Forelimb muscle (tissue), 1 donor: ENCODE measurements around the gene TFF1. TPM values are rescaled to one million over a fixed set of nuclear protein-coding genes. Genes with fewer than 3 reads are reported as not detected.

ENCODE experiments used
- DNase-seq: peaks from one replicate; pipeline ENCODE4 v3.0.0-alpha.2; 2013; ENCODE audit warnings: low read depth
- polyA plus RNA-seq: library from polyadenylated mRNA; unstranded; fragments of 120-200 nt; gene quantifications from one replicate; pipeline ENCODE4 v1.2.1, GENCODE V29; 2013; ENCODE audit not compliant: insufficient read length

TFF1 gene
- polyA plus RNA-seq, 1 donor, result not detected

DNA sequence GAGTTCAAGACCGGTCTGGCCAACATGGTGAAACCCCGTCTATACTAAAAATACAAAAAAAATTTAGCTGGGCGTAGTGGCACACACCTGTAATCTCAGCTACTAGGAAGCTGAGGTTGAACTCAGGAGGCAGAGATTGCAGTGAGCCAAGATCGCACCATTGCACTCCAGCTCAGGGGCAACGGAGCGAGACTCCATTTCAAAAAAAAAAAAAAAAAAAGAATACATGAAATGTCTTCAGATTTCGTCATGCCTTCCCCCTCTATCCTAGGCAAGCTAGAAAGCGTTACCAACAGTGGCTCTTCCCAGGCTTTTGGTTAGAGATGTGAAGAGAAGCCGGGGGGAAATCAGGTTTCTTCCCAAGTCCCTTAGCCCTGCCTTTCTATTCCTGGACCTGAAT is 3.6 kb downstream of the TFF1 start:
- DNase-seq, result no peak

DNA sequence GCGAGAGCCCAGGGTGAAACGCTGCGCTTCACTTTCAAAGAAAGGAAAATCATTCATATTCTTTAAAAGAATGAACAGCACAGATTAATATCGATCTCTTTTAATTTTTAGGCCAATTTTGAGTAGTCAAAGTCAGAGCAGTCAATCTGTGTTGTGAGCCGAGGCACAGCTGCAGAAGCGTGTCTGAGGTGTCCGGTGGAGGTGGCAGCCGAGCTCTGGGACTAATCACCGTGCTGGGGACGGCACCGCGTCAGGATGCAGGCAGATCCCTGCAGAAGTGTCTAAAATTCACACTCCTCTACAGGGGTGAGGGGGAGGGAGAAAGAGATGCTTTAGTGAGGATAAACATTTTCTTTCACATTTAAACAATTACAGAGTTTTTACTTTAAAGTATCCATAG is 4.1 kb downstream of the TFF1 start:
- no peak for DNase-seq

DNA sequence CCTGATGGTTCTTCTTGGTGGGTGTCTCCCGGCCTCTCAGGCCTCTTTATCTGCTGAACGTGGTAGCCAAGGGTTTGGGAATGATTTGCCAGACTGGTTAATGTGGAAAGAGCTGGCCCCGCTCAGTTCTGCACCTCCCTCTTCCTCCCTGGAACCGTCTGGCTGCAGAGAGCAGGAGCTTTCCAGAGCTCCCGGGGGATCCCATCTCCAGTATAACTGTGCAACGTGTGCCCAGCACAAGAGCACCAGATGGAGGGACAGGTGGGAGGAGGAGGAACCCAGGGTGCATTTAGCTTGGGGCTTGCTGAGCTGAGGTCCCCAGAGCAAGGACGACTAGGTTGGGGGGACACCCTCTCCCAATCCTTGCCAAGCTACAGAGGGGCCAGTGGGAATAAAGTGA is 5.0 kb downstream of the TFF1 start:
- no peak for DNase-seq

DNA sequence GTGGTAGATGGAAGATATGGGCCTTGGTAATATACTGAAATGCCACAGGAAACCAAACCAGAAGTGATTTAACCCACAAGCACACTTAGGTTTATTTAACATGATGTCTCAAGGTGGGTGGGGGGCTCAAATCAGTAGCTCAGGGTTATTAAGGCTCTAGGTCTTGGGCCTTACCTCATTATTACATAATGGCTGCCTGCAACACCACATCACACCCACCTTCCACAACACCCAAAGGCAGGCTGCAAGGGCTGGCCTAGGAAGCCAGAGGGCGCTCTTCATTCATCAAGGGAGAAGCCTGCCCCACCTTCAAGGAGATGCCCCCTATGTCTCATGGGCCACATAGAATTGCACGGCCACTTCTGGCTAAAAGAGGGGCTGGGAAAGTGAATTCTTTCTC is 6.0 kb downstream of the TFF1 start:
- no peak for DNase-seq

DNA sequence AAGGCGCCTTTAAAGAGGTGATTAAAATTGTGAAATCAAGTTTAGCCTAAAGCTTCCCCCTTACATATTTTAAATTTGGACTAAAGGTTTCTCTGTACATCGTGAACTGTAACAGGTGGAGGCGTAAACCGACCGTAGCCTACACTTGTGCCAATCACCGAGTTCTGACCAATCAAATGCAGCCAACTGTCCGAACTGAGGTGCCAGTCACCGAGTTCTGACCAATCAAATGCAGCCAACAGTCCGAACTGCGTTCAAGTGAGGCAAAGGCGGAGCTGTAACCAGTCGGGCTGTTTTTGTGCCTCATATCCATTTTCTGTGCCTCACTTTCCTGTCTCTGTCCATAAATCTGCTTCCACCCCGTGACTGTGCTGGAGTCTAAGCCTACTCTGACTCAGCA is 7.4 kb downstream of the TFF1 start:
- DNase-seq, result no peak

DNA sequence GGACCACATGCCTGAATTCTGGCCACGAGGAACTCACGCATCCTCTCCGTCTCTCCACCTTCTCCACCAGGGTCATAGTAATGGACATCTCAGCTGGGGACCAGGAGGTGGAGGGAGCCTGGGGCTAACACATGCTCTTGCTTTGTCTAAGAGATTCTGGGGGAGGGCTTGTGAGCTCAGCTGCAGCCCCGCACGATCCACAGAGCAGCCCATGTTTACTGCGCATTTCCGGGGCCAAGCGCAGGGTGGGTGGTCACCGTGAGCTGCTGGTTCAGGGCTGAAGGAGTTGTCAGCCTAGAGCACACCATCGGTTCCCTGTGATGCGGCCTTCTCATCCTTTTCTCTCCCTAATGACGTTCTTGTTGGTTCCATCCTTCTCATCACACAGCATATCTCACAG is 8.1 kb downstream of the TFF1 start:
- DNase-seq, result no peak

DNA sequence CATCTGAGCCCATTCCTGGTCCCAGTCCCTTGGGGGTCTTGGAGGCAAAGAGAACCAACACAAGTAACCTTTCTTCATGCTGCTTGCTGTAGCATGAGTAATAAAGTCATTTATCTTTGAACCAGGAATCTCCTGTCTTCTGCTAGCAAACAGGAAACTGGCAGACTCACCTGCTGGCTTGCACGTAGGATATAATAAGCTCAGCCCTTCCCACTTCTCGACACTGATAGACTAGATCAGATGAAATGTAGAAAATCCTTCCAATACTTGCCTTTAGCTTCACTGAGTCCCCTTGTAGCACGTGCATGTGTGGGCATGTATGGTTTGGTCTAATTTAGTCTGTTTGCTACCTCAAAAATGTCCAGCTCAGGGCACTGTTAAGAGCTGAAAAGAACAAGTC is 9.0 kb downstream of the TFF1 start:
- no peak for DNase-seq

DNA sequence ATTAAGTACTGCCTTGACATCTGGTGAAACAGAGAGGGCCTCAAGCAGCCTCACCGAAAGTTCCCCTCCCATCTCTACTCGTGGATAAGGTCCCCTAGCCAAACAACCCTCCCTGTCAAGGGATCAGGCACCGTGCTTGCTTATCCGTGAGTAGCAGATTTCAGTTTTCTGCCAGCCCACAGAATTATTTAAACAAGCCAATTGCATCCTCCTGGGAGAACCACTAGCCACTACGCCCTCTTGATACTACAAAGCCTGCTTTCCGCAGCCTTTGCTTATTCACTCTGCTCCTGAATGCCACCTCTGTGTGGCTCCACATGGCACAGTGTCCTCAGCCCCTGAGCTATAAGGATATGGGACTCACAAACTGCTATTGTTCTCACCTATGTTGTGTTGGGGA is 9.7 kb downstream of the TFF1 start:
- no peak for DNase-seq

DNA sequence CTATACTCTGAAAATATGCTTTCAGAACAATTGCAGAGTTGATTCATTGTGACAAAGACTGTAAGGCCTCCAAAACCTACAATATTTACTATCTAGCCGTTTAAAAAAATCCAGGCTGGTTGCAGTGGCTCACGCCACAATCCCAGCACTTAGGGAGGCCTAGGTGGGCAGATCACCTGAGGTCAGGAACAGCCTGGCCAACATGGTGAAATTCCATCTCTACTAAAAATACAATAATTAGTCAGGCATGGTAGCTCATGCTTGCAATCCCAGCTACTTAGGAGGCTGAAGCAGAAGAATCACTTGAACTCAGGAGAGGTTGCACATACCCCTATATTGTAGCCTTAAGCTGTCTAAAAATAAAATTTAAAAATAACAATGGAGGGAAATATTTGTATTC is 10.3 kb downstream of the TFF1 start:
- no peak for DNase-seq

DNA sequence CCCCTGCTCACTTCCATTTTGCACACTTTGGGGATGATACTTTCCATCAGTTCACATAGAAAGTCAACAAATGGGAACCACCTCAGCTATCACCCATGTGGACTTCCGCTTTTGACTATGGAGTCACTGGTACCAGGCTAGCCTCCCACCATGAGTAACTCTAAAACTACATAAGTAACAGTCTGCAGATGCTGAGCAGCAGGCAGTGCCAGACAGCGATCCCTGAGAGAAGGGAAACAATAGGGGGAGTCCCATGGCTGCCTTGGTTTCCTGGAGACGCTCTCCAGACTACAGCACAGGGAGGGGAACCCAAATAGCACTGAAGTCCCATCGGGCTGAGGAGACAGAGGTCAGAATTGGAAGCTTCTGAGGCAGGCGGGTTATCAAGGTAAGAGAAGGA is 12.7 kb downstream of the TFF1 start:
- no peak for DNase-seq

DNA sequence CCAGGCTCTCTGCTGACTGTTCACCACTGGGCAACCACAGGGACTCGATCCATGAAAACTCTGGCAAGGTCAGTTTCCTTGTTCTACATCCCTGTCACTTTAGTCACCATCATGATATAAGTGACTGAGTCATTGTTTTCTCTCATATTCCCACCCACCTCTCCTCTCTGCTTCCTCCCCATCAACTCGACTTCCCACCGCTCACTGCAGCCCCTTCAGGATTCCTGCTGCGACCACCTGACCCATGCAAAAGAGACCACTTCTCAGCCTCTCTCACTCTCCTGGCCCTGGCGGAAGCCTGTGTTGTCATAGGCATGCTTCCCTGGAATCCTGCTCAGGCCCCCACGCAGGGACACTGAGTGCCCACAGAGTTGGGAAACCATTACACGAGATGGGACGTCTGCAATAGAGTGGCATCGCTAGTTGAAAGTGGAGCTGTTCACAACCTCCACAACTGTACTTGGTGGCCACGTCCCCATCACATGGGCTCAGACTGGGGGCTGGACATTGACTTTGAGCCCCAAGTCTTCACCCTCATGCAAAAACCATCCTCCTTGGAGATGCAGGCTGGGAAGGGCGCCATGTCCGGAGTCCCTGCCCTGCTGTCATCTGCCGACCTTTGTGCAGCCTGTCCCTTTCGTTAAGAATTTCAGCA is 13.8 kb downstream of the TFF1 start:
- DNase-seq, result no peak

DNA sequence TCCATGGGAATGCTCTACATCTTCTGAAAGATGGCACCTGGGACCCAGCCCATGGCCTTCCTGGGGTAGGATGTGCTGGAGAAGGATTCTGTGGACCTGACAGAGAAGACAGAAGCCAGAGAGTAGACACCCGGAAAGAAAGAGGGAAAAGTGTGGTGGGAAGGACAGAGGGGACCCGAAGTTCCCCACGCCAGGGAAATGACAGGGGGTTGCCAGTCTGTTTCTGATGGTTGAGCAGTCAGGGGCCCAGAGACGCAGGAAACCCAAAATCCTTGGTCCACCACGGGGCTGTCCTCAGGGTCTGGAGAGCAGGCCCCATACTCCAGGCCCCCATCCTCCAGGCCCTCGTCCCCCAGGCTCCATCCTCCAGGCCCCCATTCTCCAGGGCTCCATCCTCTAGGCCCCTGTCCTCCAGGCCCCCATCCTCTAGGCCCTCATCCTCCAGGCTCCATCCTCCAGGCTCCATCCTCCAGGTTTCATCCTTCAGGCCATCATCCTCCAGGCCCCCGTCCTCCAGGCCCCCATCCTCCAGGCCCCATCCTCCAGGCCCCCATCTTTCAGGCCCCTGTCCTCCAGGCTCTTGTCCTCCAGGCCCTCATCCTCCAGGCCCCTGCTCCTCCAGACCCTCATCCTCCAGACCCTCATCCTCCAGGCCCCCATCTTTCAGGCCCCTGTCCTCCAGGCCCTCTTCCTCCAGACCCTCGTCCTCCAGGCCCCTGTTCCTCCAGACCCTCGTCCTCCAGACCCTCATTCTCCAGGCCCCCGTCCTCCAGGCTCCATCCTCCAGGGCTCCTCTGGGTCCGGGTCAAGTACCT is 14.5 kb downstream of the TFF1 start:
- no peak for DNase-seq

DNA sequence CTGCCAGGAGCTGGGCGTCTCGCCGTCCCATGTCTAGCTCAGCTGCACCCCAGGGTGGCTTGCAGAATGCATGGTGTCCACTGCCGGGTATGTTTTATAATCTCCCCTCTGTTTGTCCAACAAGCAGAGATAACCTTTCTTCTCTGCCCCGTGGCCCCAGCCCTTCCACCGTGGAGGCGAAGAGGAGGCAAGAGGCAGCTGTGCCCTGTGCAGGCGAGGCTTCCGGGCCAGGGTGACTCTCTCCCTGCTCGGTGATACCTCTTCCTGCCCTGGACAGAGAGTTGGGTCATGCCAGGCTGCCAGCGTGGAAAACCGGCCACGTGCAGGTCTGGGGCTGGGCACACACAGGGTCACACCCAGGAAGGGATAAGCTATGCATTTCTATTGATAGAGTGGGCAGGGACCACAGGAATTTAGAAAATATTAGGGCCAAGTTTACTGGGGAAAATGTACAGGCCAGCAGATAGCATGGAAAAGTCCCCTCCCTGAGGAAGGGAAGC is 15.4 kb downstream of the TFF1 start, which contains the start of gene TFF2:
TFF2 (minus strand) TSS at position 68 of the 500 bp plus-strand sequence; CDS start at position 31, 37 bp downstream.
- DNase-seq, result no peak

DNA sequence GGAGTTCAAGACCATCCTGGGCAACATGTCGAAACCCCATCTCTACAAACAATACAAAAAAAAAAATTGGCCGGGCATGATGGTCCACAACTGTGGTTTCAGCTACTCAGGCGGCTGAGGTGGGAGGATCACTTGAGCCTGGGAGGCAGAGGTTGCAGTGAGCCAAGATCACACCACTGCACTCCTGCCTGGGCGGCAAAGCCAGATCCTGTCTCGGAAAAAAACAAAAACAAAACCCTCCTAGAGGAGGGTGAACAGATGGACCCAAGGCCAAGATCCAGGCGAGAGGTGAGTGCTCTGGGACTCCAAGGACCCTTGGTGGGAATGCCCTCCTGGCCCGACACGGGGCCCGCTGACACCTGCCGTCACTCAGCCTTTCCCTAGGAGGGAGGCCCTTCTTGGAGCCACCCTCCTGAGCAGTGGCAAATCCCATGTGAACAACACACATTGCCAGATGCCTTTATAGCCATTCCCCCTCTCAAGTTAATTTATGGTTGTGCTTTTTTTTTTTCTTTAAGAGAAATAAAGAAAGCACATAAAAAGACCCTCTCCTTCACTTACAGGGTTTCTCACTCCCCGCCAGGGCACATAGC is 15.9 kb downstream of the TFF1 start:
- DNase-seq, result no peak

DNA sequence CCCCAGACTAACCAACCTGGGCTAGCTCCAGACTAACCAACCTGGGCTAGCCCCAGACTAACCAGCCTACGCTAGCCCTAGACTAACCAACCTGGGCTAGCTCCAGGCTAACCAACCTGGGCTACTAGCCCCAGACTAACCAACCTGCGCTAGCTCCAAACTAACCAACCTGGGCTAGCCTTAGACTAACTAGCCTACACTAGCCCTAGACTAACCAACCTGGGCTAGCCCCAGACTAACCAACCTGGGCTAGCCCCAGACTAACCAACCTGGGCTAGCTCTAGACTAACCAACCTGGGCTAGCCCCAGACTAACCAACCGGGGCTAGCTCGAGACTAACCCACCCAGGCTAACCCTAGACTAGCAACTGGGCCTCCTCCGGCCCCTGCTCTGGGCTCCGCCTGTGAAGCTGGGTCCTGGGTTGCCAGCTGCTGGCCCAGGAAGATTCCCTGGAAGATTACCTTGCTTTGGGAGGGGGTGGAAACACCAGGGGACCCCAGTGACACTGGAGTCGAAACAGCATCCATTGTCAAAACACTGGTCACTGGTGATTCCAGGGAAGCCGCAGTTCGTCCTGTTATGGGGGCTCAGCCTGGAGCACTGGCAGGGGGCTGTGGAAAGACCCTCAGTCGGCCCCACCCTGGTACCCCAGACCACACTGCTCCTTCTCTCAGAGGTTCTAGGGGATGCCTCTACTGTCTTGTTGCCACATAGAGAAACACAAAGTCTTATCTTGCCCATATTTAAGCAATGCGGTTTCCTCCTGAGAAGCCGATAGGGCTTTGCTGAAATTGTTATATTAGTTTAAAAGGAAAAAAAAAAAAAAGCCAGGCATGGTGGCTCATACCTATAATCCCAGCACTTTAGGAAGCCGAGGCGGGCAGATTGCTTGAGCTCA is 16.7 kb downstream of the TFF1 start:
- DNase-seq, result no peak

DNA sequence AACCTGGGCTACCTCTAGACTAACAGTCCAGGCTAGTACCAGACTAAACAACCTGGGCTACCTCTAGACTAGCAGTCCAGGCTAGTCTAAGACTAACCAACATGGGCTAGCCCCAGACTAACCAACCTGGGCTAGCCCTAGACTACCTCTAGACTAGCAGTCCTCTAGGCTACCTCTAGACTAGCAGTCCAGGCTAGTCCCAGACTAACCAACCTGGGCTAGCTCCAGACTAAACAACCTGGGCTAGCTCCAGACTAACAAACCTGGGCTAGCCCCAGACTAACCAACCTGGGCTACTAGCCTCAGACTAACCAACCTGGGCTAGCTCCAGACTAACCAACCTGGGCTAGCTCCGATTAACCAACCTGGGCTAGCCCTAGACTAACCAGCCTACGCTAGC is 17.6 kb downstream of the TFF1 start:
- DNase-seq, result no peak

DNA sequence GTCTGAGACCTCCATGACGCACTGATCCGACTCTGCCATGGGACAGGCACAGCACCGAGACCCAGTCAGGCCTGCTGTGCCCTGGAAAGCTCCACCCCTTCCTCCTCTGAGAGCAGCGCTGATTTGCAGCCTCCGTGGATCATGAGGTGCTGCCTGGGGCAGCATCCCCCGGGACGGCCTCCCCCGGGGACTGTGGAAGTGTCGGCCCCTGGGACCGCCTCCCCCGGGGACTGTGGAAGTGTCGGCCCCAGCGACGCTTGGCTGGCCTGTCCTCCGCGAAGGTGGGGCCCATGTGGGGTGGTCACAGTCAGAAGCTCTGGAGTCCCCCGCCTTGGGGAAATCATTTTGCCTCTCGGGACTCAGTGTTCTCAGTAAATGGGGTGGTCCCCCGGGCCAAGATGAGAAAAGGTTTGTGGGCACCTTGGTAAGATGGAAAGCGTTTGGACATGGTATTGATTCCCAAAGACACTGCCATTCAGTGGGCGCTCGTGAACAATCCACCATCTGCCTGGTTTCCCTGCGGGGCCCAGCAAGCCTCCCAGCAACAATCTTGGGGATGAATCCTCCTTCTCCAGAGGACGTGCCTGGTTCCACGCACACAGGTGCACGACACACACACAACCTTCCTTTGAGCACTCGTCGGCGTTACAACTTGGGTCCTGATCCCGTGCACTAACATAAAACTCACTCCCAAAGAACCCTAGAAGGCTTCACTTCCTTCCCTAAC is 18.6 kb downstream of the TFF1 start:
- no peak for DNase-seq

DNA sequence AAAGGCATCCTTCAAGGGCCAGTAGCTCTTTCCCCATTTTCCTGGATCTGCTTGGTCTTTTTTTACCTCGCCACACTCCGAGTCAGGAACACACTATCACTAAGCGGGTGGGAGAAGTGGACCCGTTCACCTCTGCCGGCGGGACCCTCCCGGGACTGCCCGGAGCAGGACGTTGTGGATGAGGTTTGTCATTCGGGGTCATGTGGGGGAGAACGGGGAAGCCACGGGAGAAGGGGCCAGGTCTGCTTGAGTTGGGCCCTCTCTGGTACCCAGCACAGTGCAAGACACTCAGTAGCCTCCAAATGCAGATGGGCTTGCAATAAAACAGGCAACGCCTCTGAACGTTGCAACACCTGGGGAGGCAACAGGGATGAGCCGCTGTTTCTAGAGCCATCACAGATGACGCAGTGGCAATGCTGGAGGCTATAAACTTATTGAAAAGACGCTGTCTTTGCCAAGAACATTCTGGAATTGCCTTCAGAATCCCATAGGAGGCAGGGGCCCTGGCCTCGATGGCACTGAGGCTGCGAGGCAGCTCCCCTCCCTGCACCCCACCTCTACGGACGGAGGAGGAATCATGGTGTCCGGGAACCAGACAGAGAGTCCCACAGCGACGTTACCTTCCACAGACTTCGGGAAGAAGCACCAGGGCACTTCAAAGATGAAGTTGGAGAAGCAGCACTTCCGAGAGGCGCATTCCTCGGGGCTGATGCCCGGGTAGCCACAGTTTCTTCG is 19.3 kb downstream of the TFF1 start:
- no peak for DNase-seq

DNA sequence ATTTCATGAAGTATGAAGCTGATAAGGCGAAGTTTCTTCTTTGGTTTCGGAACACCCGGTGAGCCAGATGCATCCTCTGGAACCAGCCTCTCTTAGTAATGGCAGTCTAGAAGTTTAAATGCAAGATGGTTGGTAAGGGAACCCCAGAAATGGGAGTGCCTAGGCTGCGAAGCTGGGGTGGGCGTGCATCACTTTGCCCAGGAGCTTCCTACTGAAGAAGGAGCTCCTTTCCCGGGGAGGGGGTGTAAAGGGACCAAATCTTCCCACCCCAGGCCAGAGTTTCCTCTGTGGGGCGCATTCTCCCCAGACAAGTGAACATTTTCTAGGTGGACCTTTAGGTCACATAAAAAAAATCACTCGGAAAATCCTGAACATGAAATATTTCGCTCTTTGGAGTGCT is 19.9 kb downstream of the TFF1 start:
- no peak for DNase-seq

DNA sequence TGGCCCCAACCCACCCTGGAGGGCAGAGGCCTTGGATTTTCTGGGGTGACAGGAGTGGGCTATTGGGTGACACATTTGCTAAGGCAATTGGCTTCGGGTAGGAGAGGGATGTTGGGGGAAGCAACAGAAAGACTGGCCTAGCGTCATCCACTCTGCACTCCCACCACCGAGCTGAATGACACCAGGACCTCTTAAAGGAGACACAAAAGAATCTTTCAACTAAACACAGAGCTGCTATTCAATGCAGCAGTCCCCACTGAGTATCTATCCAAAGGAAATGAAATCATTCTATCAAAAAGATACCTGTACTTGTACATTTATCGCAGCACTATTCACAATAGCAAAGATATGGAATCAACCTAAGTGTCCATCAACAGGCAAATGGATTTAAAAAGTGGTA is 21.7 kb downstream of the TFF1 start:
- DNase-seq, result no peak
